H9 (cell line): ENCODE results near the gene NCR1. TPM values are rescaled to one million over a fixed set of nuclear protein-coding genes. Genes with fewer than 3 reads are reported as not detected.

Experiments
- DNase-seq: peaks from one replicate; pipeline ENCODE4 v3.0.0-alpha.2; 2017
- H2AFZ ChIP-seq: one replicate; pipeline ENCODE4 v1.6.1; 2013; ENCODE audit warnings: mild to moderate bottlenecking, low read length, control low read depth, moderate library complexity
- H2AK5ac ChIP-seq: 2 replicates; pipeline ENCODE4 v1.6.1; 2013; ENCODE audit warnings: low read length, control low read depth, mixed read lengths; ENCODE audit not compliant: insufficient read length
- H2BK120ac ChIP-seq: one replicate; pipeline ENCODE4 v1.6.1; 2013; ENCODE audit warnings: low read depth, mild to moderate bottlenecking, low read length, control low read depth, inconsistent platforms; ENCODE audit not compliant: poor library complexity, severe bottlenecking
- H2BK12ac ChIP-seq: 2 replicates; pipeline ENCODE4 v1.6.1; 2013; ENCODE audit warnings: low read length, control low read depth, mixed read lengths, low read depth; ENCODE audit not compliant: insufficient read length
- H2BK15ac ChIP-seq: 2 replicates; pipeline ENCODE4 v1.6.1; 2013; ENCODE audit warnings: low read depth, low read length, control low read depth
- H2BK20ac ChIP-seq: one replicate; pipeline ENCODE4 v1.6.1; 2013; ENCODE audit warnings: low read depth, mild to moderate bottlenecking, low read length, control low read depth, inconsistent platforms; ENCODE audit not compliant: poor library complexity, severe bottlenecking
- H2BK5ac ChIP-seq: 2 replicates; pipeline ENCODE4 v1.6.1; 2013; ENCODE audit warnings: low read length, control low read depth, mixed read lengths; ENCODE audit not compliant: insufficient read length
- H3K14ac ChIP-seq: 2 replicates; pipeline ENCODE4 v1.6.1; 2013; ENCODE audit warnings: low read length, control low read depth; ENCODE audit not compliant: insufficient read depth
- H3K18ac ChIP-seq: 2 replicates; pipeline ENCODE4 v1.6.1; 2013; ENCODE audit warnings: low read depth, mild to moderate bottlenecking, mixed read lengths, low read length, control low read depth; ENCODE audit not compliant: insufficient read length
- H3K23ac ChIP-seq: 2 replicates; pipeline ENCODE4 v1.6.1; 2013; ENCODE audit warnings: low read length, control low read depth, mixed read lengths, low read depth; ENCODE audit not compliant: insufficient read length
- H3K23me2 ChIP-seq: 2 replicates; pipeline ENCODE4 v1.6.1; 2013; ENCODE audit warnings: low read depth, mild to moderate bottlenecking, mixed read lengths, low read length, control low read depth; ENCODE audit not compliant: insufficient read length, poor library complexity, severe bottlenecking
- H3K27ac ChIP-seq: 2 replicates; pipeline ENCODE4 v1.5.1; 2013; ENCODE audit warnings: low read length, control low read depth, mixed read lengths, low read depth; ENCODE audit not compliant: insufficient read length
- H3K27me3 ChIP-seq: 2 replicates; pipeline ENCODE4 v1.6.1; 2013; ENCODE audit warnings: low read length, control low read depth, inconsistent platforms; ENCODE audit not compliant: insufficient read depth
- H3K4ac ChIP-seq: 2 replicates; pipeline ENCODE4 v1.6.1; 2013; ENCODE audit warnings: low read depth, mild to moderate bottlenecking, control low read depth, inconsistent platforms, low read length, moderate library complexity
- H3K4me1 ChIP-seq: 2 replicates; pipeline ENCODE4 v1.6.1; 2013; ENCODE audit warnings: low read length, control low read depth, inconsistent platforms; ENCODE audit not compliant: insufficient read depth
- H3K4me2 ChIP-seq: 2 replicates; pipeline ENCODE4 v1.6.1; 2013; ENCODE audit warnings: low read length, control low read depth, mixed read lengths; ENCODE audit not compliant: insufficient read length, insufficient read depth
- H3K56ac ChIP-seq: 2 replicates; pipeline ENCODE4 v1.6.1; 2013; ENCODE audit warnings: low read depth, mild to moderate bottlenecking, mixed read lengths, low read length, control low read depth; ENCODE audit not compliant: insufficient read length
- H3K79me1 ChIP-seq: 2 replicates; pipeline ENCODE4 v1.6.1; 2013; ENCODE audit warnings: low read depth, mild to moderate bottlenecking, moderate library complexity, low read length, control low read depth, inconsistent platforms; ENCODE audit not compliant: insufficient read depth, poor library complexity, severe bottlenecking
- H3K79me2 ChIP-seq: 2 replicates; pipeline ENCODE4 v1.6.1; 2013; ENCODE audit warnings: low read length, control low read depth, inconsistent platforms; ENCODE audit not compliant: insufficient read depth
- H3K9ac ChIP-seq: 2 replicates; pipeline ENCODE4 v1.6.1; 2013; ENCODE audit warnings: low read length, control low read depth, mixed read lengths; ENCODE audit not compliant: insufficient read length; ENCODE audit errors: extremely low read depth
- H3K9me3 ChIP-seq: one replicate; pipeline ENCODE4 v1.6.1; 2013; ENCODE audit warnings: low read depth, low read length, inconsistent platforms; ENCODE audit not compliant: control insufficient read depth
- H3T11ph ChIP-seq: one replicate; pipeline ENCODE4 v1.6.1; 2013; ENCODE audit warnings: mild to moderate bottlenecking, low read length, control low read depth, inconsistent platforms
- H4K20me1 ChIP-seq: one replicate; pipeline ENCODE4 v1.6.1; 2013; ENCODE audit not compliant: control insufficient read depth, insufficient read length, insufficient read depth
- H4K5ac ChIP-seq: 2 replicates; pipeline ENCODE4 v1.6.1; 2013; ENCODE audit warnings: low read depth, mild to moderate bottlenecking, mixed read lengths, low read length, control low read depth; ENCODE audit not compliant: insufficient read length
- H4K8ac ChIP-seq: replicated peaks from 2 replicates; pipeline ENCODE4 v1.6.1; 2013; ENCODE audit warnings: low read length, control low read depth, mixed read lengths, low read depth; ENCODE audit not compliant: insufficient read length
- H4K91ac ChIP-seq: 2 replicates; pipeline ENCODE4 v1.6.1; 2013; ENCODE audit warnings: low read depth, mild to moderate bottlenecking, moderate library complexity, mixed read lengths, low read length, control low read depth; ENCODE audit not compliant: insufficient read length
- H3K27ac Mint-ChIP-seq, 3 experiments: 2 replicates in 2 of 3; 3 replicates in 1 of 3; pipeline ENCODE4 v1.8.0; 2020 to 2021; ENCODE audit warnings: mixed read lengths in 3 of 3, mild to moderate bottlenecking in 1 of 3, moderate library complexity in 1 of 3
- H3K27me3 Mint-ChIP-seq: 2 replicates; pipeline ENCODE4 v1.8.0; 2021; ENCODE audit warnings: low read depth, mild to moderate bottlenecking, moderate library complexity, mixed read lengths
- H3K36me3 Mint-ChIP-seq, 3 experiments: 2 replicates in 2 of 3; 3 replicates in 1 of 3; pipeline ENCODE4 v1.8.0; 2020 to 2021; ENCODE audit warnings: low read depth in 3 of 3, mixed read lengths in 3 of 3; ENCODE audit not compliant: insufficient read depth in 1 of 3
- H3K4me1 Mint-ChIP-seq, 2 experiments: 2 replicates each; pipeline ENCODE4 v1.8.0; 2020; ENCODE audit warnings: mixed read lengths in 2 of 2
- H3K4me3 Mint-ChIP-seq, 2 experiments: 2 replicates in 1 of 2; 3 replicates in 1 of 2; pipeline ENCODE4 v1.8.0; 2020 to 2021; ENCODE audit warnings: mild to moderate bottlenecking in 2 of 2, mixed read lengths in 2 of 2, moderate library complexity in 1 of 2
- H3K9me3 Mint-ChIP-seq, 2 experiments: 2 replicates in 1 of 2; 3 replicates in 1 of 2; pipeline ENCODE4 v1.8.0; 2020; ENCODE audit warnings: mild to moderate bottlenecking in 2 of 2, mixed read lengths in 2 of 2, moderate library complexity in 1 of 2
- CTCF ChIP-seq: fragments of 200-600 bp; sonication (generic); conservative IDR thresholded peaks from 3 replicates; pipeline ENCODE4 v1.8.0; 2021; ENCODE audit warnings: antibody characterized with exemption, mild to moderate bottlenecking
- WGBS: extraction: QIAGEN DNeasy Blood & Tissue Kit; methylation state at CpG from one replicate; pipeline ENCODE4 v1.1.7; 2013; ENCODE audit warnings: missing lambda C conversion rate, low lambda C conversion rate, mixed read lengths; ENCODE audit not compliant: insufficient read length; ENCODE audit errors: extremely low coverage; 5-methylcytosine and 5-hydroxymethylcytosine counted together
- total RNA-seq: library from RNA; stranded (reverse); gene quantifications from 2 replicates; pipeline ENCODE4 v1.2.1, GENCODE V29; 2021

Gene NCR1
- total RNA-seq, 1 experiment from 2014 or later = 2.0 TPM

- H2BK120ac ChIP-seq = no peak overlapping the region
- DNase-seq = no peak
- H3K27ac ChIP-seq = no peak overlapping the region
- H3K56ac ChIP-seq = no peak overlapping the region
- H3K27me3 Mint-ChIP-seq = peaks cover 3% of the 10 kb centered on the region; the same call in 1 of the 2 replicates
- no peak overlapping the region for H3T11ph ChIP-seq
- H3K4me1 Mint-ChIP-seq = peaks cover 0 to 18% of the 10 kb centered on the region in 2 experiments; a peak in 2 of 4 replicates
- no peak overlapping the region; a peak in 1 of 7 replicates for H3K27ac Mint-ChIP-seq
- H3K18ac ChIP-seq = no peak overlapping the region
- no peak for TF ChIP-seq CTCF
- H2BK15ac ChIP-seq = no peak overlapping the region
- peaks cover 0 to 5% (median 0%) of the 10 kb centered on the region in 3 experiments; a peak in 2 of 7 replicates for H3K36me3 Mint-ChIP-seq
- H2BK20ac ChIP-seq = no peak overlapping the region
- no peaks in the 10 kb centered on the region for H4K20me1 ChIP-seq
- no peak overlapping the region for H3K4me3 Mint-ChIP-seq
- H3K4me1 ChIP-seq = no peaks in the 10 kb centered on the region; the same call in 1 of the 2 replicates
- no peaks in the 10 kb centered on the region for H3K79me2 ChIP-seq
- no peak overlapping the region for H4K91ac ChIP-seq
- peak overlapping the region; percentile 45 for H2BK12ac ChIP-seq
- no peaks in the 10 kb centered on the region for H3K27me3 ChIP-seq
- H3K14ac ChIP-seq = no peak overlapping the region
- no peak overlapping the region for H3K9ac ChIP-seq
- peak overlapping the region; percentile 6 for H2AK5ac ChIP-seq
- peak overlapping the region; percentile 18 for H3K4me2 ChIP-seq
- no CpG with 5 or more reads among the region's 11 CpGs for WGBS
- H3K23me2 ChIP-seq = no peaks in the 10 kb centered on the region
- H3K79me1 ChIP-seq = no peaks in the 10 kb centered on the region
- H3K9me3 Mint-ChIP-seq = peaks cover 9 to 93% of the 10 kb centered on the region in 2 experiments
- H4K8ac ChIP-seq = no peak overlapping the region
- H3K23ac ChIP-seq = no peak overlapping the region
- no peak overlapping the region for H3K4ac ChIP-seq
- no peak overlapping the region for H4K5ac ChIP-seq
- no peaks in the 10 kb centered on the region for H3K9me3 ChIP-seq
- H2AFZ ChIP-seq = no peak overlapping the region
- no peak overlapping the region for H2BK5ac ChIP-seq
These were observed 16.4 kb upstream of the NCR1 start for GRCh38 chr19:54889566-54889965.
